H1 (cell line): ENCODE measurements around the gene OR2Y1. TPM values are rescaled to one million over a fixed set of nuclear protein-coding genes. Genes with fewer than 3 reads are reported as not detected.

Experiments
- RBBP5 ChIP-seq: IDR thresholded peaks from 2 replicates; pipeline ENCODE4 v1.7.1; 2012; ENCODE audit warnings: low read depth, mild to moderate bottlenecking, inconsistent platforms, low read length, moderate library complexity, borderline replicate concordance
- RNF2 ChIP-seq: fragments of 200-900, 300-1000 bp; sonication (generic); IDR thresholded peaks from 2 replicates; pipeline ENCODE4 v1.7.1; 2016; ENCODE audit warnings: borderline replicate concordance, low read depth, mild to moderate bottlenecking, antibody characterized with exemption, low read length; ENCODE audit not compliant: poor library complexity, severe bottlenecking; ENCODE audit errors: missing control alignments
- YY1 ChIP-seq: IDR thresholded peaks from 2 replicates; pipeline ENCODE4 v1.6.1; 2011; ENCODE audit warnings: low read depth, mild to moderate bottlenecking, low read length
- polyA plus RNA-seq, 7 experiments: library from polyadenylated mRNA; depleted of rRNA in 3 of 7; stranded (reverse) in 5 of 7; unstranded in 2 of 7; fragments of >200 nt in 5 of 7; fragments of 200-250 nt in 2 of 7; gene quantifications; 1 replicate in 5 of 7; 2 replicates in 1 of 7; 4 replicates in 1 of 7; pipeline versions ENCODE4 v1.2.1 to v1.2.3, GENCODE V29; 2011 to 2013; ENCODE audit warnings: missing spikeins in 2 of 7, mixed read lengths in 2 of 7
- small RNA-seq: library from polyadenylated mRNA; stranded (forward); fragments of <200 nt; extraction: miRNeasy Mini kit (QIAGEN cat#:217004); gene quantifications from one replicate; pipeline ENCODE3, GENCODE V24; 2013; ENCODE audit not compliant: insufficient read depth
- total RNA-seq: library from RNA; stranded (reverse); fragmentation: NEBNext Ultra II Directional; extraction: Animal tissue kit (Norgen Biotek cat#: 25700); gene quantifications from 2 replicates; pipeline ENCODE4 v1.2.1, GENCODE V29; 2021

The OR2Y1 gene
- total and polyA plus RNA-seq, 2 of the 8 experiments (the other 6 are each of a cell fraction or from before 2014, with no cell fraction given): not detected

DNA sequence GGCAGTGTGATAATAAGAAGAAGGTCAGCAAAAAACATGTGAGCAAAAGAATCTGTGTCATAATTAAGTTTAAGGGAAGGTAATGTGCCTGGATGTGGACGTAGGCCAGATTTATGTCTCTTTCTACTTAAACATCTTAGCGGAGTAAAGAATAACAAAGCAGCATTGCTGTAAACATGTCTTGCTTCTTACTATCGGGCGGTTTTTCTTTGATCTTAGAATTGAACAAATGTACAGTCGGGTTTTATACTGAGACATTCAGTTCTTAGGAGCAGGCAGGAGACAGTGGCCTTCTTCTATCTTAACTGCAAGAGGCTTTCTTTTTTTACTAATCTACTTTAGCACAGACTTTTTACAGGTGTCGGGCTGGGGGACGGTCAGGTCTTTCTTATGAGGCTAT lies 50.1 kb downstream of the OR2Y1 start (continued):
- TF ChIP-seq RBBP5 (no peak), YY1 (no peak), RNF2 (no peak)

Small RNAs within 50 kb of the gene (small RNA-seq; reads per million reads assigned to genes)
- gene RNU1-17P: not detected

Other genes starting within 250 kb of the OR2Y1 start
- 45.4 and 48.0 TPM in 2 replicates for gene CNOT6, start 245.7 kb downstream of the OR2Y1 start, total RNA-seq
- 6.8 and 10.7 TPM in 2 replicates for gene CNOT6, start 245.7 kb downstream of the OR2Y1 start, polyA plus RNA-seq (2011; rRNA removed)
- not detected in 2 replicates for gene SCGB3A1, start 148.6 kb downstream of the OR2Y1 start, total RNA-seq
- gene SCGB3A1, start 148.6 kb downstream of the OR2Y1 start, polyA plus RNA-seq (2011; rRNA removed): 0.20 TPM in 1 of 2 replicates, not detected in the other
- 7.7 TPM in 2 replicates for gene FLT4, start 90.5 kb downstream of the OR2Y1 start, total RNA-seq
- gene FLT4, start 90.5 kb downstream of the OR2Y1 start, polyA plus RNA-seq (2011; rRNA removed): 6.5 and 8.5 TPM in 2 replicates
- 77.0 and 83.8 TPM in 2 replicates for gene MGAT1, start 62.7 kb upstream of the OR2Y1 start, total RNA-seq
- gene MGAT1, start 62.7 kb upstream of the OR2Y1 start, polyA plus RNA-seq (2011; rRNA removed): 66.8 and 96.1 TPM in 2 replicates
- gene ZFP62, start 121.2 kb upstream of the OR2Y1 start, total RNA-seq: 34.8 and 38.5 TPM in 2 replicates
- 5.4 and 9.3 TPM in 2 replicates for gene ZFP62, start 121.2 kb upstream of the OR2Y1 start, polyA plus RNA-seq (2011; rRNA removed)
- 0.27 and 0.48 TPM in 2 replicates for gene BTNL8, start 159.1 kb upstream of the OR2Y1 start, total RNA-seq
- gene BTNL8, start 159.1 kb upstream of the OR2Y1 start, polyA plus RNA-seq (2011; rRNA removed): 0.32 and 0.42 TPM in 2 replicates
- gene BTNL3, start 248.8 kb upstream of the OR2Y1 start, total RNA-seq: not detected in 2 replicates
- gene BTNL3, start 248.8 kb upstream of the OR2Y1 start, polyA plus RNA-seq (2011; rRNA removed): not detected in 2 replicates